ENCODE results near the gene KAZN.

KAZN gene

GRCh38 chr1:14876747-14877146 is 278.3 kb downstream of the KAZN start:
- ChIA-PET POLR2A (no interaction called here), CTCF (interaction anchor here (0.6 to 0.7 kb wide), 2 partner anchors 58 to 171 kb away, joined by 3 read pairs; no protein-coding TSS in a partner anchor)
- Histone ChIP-seq H3K27ac (ENCODE audit: extremely low read depth, low read depth, low read length) (no peak overlapping the region), H3K4me1 (ENCODE audit: control insufficient read depth, insufficient read depth, low read length) (no peaks in the 10 kb centered on the region), H3K36me3 (ENCODE audit: control insufficient read depth in 2 of 2, insufficient read depth in 1 of 2, low read length in 2 of 2) (no peaks in the 10 kb centered on the region), H3K9me3 (ENCODE audit: control insufficient read depth, insufficient read depth, low read depth, low read length) (no peaks in the 10 kb centered on the region), H3K4me3 (ENCODE audit: low read depth, low read length) (no peak overlapping the region)
- TF ChIP-seq GLI4 (tag by site-specific recombination; IDR thresholded peaks at IDR 0.05) (no peak), ZNF692 (tag by site-specific recombination; IDR thresholded peaks at IDR 0.05) (no peak), ZNF146 (tag by site-specific recombination; IDR thresholded peaks at IDR 0.05) (no peak), ZXDB (tag by site-specific recombination; IDR thresholded peaks at IDR 0.05) (no peak), ZNF114 (tag by site-specific recombination; IDR thresholded peaks at IDR 0.05) (no peak), PRDM10 (tag by site-specific recombination; IDR thresholded peaks at IDR 0.05) (no peak), ZBTB11 (tag by site-specific recombination; conservative IDR thresholded peaks at IDR 0.05; ENCODE audit: low read depth) (no peak), ZSCAN18 (tag by site-specific recombination; IDR thresholded peaks at IDR 0.05) (no peak), SP3 (tag by site-specific recombination; IDR thresholded peaks at IDR 0.05) (no peak), HIC1 (tag by site-specific recombination; IDR thresholded peaks at IDR 0.05) (no peak), ATF2 (tag by site-specific recombination; IDR thresholded peaks at IDR 0.05; ENCODE audit: low read depth) (no peak), AEBP2 (tag by site-specific recombination; IDR thresholded peaks at IDR 0.05; ENCODE audit: borderline replicate concordance) (no peak), PRDM1 (tag by site-specific recombination; IDR thresholded peaks at IDR 0.05) (no peak), ZBTB49 (tag by site-specific recombination; IDR thresholded peaks at IDR 0.05; ENCODE audit: low read depth) (no peak), ZNF354C (tag by site-specific recombination; IDR thresholded peaks at IDR 0.05; ENCODE audit: borderline replicate concordance, low read depth) (no peak), SP7 (tag by site-specific recombination; IDR thresholded peaks at IDR 0.05) (no peak), BCL11B (tag by site-specific recombination; IDR thresholded peaks at IDR 0.05; ENCODE audit: low read depth) (no peak), KLF8 (tag by site-specific recombination; IDR thresholded peaks at IDR 0.05) (no peak)

Data from HEK293 (cell line).